PC-3 (cell line): ENCODE measurements around the gene CBX2.

Source experiments
- CTCF ChIP-seq: fragments of 300-600 bp; sonication (generic); conservative IDR thresholded peaks from 2 replicates; pipeline ENCODE4 v1.5.1; 2017; ENCODE audit warnings: antibody characterized with exemption, low read depth, mild to moderate bottlenecking, low read length
- EZH2 ChIP-seq: fragments of 300-600 bp; sonication (generic); IDR thresholded peaks from one replicate; pipeline ENCODE4 v1.6.1; 2017; ENCODE audit warnings: antibody characterized with exemption, mild to moderate bottlenecking, low read length; ENCODE audit not compliant: unreplicated experiment
- EZH2phosphoT487 ChIP-seq: fragments of 300-600 bp; sonication (generic); IDR thresholded peaks from 2 replicates; pipeline ENCODE4 v1.6.1; 2018; ENCODE audit warnings: mild to moderate bottlenecking, antibody characterized with exemption, low read length, borderline replicate concordance

- TF ChIP-seq CTCF (no peak), EZH2 (no peak), EZH2phosphoT487 (no peak)
Observed at GRCh38 chr17:79749156-79749815, 28.7 kb upstream of the CBX2 start.
